GM19455 (cell line): ENCODE results near the gene ASCC1.
"Not testable (repeated sequence)": the region's sequence is repeated elsewhere in the genome, so short reads cannot be mapped to it uniquely, and the experiment has no call there.

Source experiments
- ATAC-seq: cut with Tn5 transposase; IDR thresholded peaks from one replicate; pipeline ENCODE4 v1.9.1; 2021; ENCODE audit not compliant: unreplicated experiment

Gene ASCC1

DNA sequence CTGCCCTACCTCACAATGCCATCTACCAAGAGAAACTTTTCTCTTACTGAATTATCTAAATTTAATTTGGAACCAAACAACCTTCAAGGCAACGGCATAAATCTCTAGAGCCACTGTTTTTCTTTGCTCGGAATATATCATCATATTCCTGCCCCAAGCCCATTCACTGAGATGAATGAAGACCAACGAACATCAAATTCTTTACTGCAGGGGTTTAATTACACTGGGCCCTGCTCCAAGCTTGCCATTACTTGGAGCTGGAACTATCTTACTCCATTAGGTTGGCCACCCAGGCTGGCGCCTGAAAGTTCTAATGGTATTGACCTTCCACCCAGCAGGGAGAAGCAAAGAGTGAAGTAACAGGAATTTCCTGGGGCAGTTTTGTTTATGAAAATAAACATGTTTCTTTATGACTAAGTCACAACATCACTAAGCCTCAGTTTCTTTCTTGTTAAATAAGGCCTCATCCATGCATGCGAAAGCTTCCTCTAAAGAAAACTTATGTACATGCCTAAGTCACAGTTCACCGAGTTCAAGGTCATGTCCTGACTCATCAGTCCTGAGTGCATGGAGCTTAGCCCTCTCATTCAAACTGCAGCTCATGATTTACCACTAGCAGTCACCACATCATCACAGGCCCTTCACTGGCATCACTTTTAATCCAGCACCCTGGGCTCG, 42.3 kb downstream of the ASCC1 start:
- no peak for ATAC-seq

DNA sequence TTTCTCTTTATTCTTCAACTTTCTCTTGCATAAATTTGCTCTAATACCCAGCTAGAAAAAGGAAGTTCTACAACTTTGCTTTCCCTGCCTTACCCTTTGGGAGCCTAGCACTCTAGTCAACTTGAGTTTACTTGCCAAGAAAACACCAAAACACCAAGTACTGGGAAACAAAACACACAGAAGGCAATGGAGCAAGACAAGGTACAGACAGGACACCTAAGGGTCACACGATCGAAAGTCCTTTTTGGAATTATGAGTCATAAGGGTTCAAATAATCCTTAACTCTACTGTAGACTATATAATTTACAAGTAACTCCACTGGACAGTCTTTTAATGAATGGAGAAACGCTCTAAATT, 42.8 kb downstream of the ASCC1 start:
- ATAC-seq: no peak

DNA sequence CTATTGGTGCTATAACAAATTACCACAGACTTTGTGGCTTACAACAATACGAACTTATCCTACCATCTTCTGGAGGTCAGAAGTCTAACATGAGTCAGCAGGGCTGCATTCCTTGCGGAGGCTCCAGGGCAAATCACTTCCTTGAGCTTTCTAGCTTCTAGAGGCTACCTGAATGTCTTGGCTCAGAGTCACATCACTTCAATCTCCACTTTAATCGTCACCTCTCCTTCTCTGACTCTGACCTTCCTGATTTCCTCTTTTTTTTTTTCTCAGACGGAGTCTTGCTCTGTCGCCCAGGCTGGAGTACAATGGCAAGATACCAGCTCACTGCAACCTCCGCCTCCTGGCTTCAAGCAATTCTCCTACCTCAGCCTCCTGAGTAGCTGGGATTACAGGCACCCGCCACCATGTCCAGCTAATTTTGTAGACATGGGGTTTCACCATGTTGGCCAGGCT, 44.9 kb downstream of the ASCC1 start:
- ATAC-seq: no peak

DNA sequence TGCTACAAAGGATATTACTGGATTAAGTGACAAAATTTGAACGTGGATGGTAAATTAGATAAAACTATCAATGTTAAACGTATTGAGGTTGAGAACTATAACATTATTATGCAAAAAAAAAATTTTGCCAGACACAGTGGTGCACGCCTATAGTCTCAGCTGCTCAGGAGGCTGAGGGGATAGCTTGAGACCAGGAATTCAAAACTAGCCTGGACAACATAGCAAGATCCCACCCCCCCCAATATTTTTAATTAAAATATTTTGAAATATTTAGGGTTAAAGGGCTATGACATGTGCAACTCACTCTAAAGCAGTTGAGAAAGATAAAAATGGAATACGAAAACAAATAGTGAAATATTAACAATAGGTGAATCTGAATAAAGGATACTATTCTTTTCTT, 45.3 kb downstream of the ASCC1 start:
- no peak for ATAC-seq

- no peak for ATAC-seq
These were observed 45.8 kb downstream of the ASCC1 start for GRCh38 chr10:72170263-72170662.

DNA sequence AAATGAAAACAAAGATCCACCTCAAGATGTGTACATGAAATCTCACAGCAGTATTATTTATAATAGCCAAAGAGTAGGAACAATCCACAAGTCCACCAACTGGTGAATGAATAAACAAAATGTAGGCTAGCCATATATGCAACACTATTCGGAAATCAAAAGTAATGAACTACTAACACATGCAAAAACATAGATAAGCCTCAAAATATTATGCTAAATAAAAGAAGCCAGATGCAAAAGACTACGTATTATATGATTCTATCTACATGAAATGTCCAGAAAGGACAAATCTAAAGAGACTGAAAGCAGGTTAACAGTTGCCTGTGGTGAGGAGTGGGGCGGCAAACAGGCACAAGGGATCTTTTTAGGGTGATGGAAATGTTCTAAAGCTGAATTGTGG, 49.0 kb downstream of the ASCC1 start:
- ATAC-seq: no peak

- no peak for ATAC-seq
These were observed 51.5 kb downstream of the ASCC1 start for GRCh38 chr10:72164617-72165016.

GRCh38 chr10:72162978-72163377, 53.1 kb downstream of the ASCC1 start:
- ATAC-seq: no peak

DNA sequence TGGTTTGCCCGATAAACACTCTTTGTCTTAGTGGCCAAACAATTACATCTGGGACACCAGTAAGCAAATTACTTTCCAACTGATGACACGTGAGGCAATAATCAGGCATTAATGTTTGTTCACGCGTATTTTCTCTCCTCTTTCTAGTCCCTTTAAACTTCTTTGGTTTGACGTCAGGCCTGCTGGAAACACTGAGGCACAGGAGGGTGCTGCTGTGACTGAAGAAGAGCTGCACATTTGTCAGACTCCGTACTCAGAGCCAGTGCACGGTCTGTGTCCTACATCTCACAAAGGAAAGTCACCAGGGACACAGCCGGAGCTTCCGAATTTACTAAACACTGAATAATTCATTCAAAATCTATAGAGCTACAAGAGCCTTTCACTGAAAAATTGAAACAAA, 57.9 kb downstream of the ASCC1 start:
- ATAC-seq: no peak

DNA sequence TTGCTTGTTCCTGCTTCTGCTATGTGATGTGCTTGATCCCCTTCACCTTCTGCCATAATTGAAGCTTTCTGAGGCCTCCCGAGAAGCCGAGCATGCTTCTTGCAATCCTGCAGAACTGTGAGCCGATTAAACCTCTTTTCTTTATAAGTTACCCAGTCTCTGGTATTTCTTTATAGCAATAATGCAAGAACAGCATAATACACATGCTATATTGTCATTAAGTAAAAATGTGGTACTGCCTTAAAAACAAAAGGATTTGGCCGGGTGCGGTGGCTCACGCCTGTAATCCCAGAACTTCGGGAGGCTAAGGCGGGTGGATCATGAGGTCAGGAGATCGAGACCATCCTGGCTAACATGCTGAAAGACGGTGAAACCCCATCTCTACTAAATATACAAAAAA, 59.9 kb downstream of the ASCC1 start:
- ATAC-seq: no peak

DNA sequence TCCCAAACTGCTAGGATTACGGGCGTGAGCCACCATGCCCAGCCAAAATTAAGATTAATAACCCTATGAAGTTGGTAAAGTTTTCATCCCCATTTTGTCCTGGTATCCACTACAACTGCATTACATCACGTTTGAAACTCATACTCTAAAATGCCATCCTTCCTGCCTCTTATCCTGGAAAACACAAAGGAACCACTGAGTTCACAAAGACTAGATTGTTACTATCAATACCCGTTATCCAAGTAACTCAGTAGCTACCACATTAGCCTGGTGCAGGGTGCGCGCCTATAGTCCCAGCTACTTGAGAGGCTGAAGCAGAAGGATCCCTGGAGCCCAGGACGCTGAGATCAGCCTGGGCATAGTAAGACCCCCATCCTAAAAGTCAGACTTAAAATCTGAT, 63.8 kb downstream of the ASCC1 start:
- ATAC-seq: no peak

DNA sequence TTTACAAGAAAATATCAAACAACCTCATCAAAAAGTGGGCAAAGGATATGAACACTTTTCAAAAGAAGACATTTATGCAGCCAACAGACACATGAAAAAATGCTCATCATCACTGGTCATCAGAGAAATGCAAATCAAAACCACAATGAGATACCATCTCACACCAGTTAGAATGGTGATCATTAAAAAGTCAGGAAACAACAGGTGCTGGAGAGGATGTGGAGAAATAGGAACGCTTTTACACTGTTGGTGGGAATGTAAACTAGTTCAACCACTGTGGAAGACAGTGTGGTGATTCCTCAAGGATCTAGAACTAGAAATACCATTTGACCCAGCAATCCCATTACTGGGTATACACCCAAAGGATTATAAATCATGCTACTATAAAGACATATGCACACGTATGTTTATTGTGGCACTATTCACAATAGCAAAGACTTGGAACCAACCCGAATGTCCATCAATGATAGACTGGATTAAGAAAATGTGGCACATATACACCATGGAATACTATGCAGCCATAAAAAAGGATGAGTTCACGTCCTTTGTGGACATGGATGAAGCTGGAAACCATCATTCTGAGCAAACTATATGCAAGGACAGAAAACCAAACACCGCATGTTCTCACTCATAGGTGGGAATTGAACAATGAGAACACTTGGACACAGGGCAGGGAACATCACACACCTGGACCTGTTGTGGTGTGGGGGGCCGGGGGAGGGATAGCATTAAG, 65.2 kb downstream of the ASCC1 start:
- ATAC-seq: not testable (repeated sequence)

- not testable (repeated sequence) for ATAC-seq
These were observed 68.8 kb downstream of the ASCC1 start for GRCh38 chr10:72147324-72147584.

- no peak for ATAC-seq
These were observed 69.3 kb downstream of the ASCC1 start for GRCh38 chr10:72146559-72147323.

GRCh38 chr10:72146071-72146470, 70.0 kb downstream of the ASCC1 start:
- no peak for ATAC-seq

DNA sequence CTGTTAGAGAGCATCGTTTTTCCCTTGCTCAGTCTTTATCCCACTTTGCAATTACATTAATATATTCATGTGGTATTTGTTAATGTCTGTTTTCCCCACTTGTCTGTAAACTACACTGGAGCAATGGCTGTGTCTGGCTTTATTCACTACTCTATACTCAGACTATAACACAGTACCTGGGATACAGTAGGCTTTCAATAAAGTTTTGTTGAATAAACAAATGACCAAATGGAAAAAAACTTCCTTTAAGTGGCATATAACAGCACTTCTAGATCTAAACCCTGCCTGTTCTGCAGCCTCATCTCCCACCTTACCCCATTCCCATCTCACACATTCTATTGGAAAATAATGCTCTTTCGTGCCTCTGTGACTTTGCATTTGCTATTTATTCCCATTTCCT, 70.4 kb downstream of the ASCC1 start:
- no peak for ATAC-seq

- ATAC-seq: no peak
These were observed 75.2 kb downstream of the ASCC1 start for GRCh38 chr10:72140850-72141249.

DNA sequence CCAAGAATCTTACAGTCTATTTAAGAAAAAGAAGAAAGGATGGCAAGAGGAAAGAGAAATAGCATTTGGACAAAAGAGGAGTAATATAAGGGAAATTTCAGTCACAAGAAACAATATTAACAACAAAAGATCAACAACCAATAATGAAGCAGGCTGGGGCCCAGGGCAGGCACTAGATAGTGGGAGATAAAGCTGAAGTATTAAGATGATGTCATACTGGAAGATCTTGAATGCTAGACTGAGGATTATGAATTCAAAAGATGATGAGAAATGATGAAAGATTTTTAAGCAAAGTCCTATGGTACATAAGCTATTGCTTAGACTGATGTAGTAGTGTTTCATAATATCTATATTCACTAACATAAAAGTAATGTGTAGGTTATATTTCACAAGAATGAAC, 75.9 kb downstream of the ASCC1 start:
- ATAC-seq: no peak

GRCh38 chr10:72137583-72137982, 78.5 kb downstream of the ASCC1 start:
- no peak for ATAC-seq

DNA sequence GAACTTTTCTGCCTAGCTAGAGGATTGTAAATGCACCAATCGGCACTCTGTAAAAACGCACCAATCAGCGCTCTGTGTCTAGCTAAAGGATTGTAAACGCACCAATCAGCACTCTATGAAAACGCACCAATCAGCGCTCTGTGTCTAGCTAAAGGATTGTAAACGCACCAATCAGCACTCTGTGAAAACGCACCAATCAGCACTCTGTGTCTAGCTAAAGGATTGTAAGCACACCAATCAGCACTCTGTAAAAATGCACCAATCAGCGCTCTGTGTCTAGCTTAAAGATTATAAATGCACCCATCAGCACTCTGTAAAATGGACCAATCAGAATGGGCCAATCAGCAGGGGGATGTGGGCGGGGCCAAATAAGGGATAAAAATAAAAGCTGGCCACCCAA, 79.9 kb downstream of the ASCC1 start:
- ATAC-seq: not testable (repeated sequence)

- ATAC-seq: no peak
These were observed 81.0 kb downstream of the ASCC1 start for GRCh38 chr10:72134785-72135767.
